ENCODE results near the gene PAQR8. TPM values are rescaled to one million over a fixed set of nuclear protein-coding genes. Genes with fewer than 3 reads are reported as not detected.

The PAQR8 gene
- total RNA-seq, 1 experiment from 2014 or later: 3.0 TPM

GRCh38 chr6:52400313-52401041 is 38.5 kb downstream of the PAQR8 start:
- no CpG with 5 or more reads among the region's 2 CpGs for WGBS (ENCODE audit: extremely low coverage, insufficient read length, low lambda C conversion rate)
- no peak for DNase-seq
- H2BK120ac ChIP-seq (ENCODE audit: low read depth, low read length, poor library complexity, severe bottlenecking): no peak overlapping the region

More at GRCh38 chr6:52400313-52401041, 38.5 kb downstream of the PAQR8 start:
- TF ChIP-seq CTCF (conservative IDR thresholded peaks at IDR 0.05): no peak
- peaks cover 22 to 23% of the 10 kb centered on the region in 2 experiments for H3K4me1 Mint-ChIP-seq
- Histone ChIP-seq H3K18ac (ENCODE audit: insufficient read length, low read depth, low read length) (no peak overlapping the region), H3K27me3 (ENCODE audit: insufficient read depth, low read length) (no peaks in the 10 kb centered on the region), H3K4ac (ENCODE audit: low read depth, low read length) (no peak overlapping the region), H3K9ac (ENCODE audit: extremely low read depth, insufficient read length, low read length) (no peak overlapping the region), H3K4me2 (ENCODE audit: insufficient read depth, insufficient read length, low read length) (no peak overlapping the region), H4K5ac (ENCODE audit: insufficient read length, low read depth, low read length) (no peak overlapping the region), H2AFZ (ENCODE audit: low read length) (no peak overlapping the region), H3K14ac (ENCODE audit: insufficient read depth, low read length) (no peak overlapping the region), H2BK15ac (ENCODE audit: low read depth, low read length) (no peak overlapping the region), H3K4me1 (ENCODE audit: insufficient read depth, low read length) (no peaks in the 10 kb centered on the region), H4K20me1 (ENCODE audit: control insufficient read depth, insufficient read depth, insufficient read length) (no peaks in the 10 kb centered on the region), H2BK5ac (ENCODE audit: insufficient read length, low read length) (no peak overlapping the region), H2AK5ac (ENCODE audit: insufficient read length, low read length) (no peak overlapping the region), H2BK12ac (ENCODE audit: insufficient read length, low read depth, low read length) (no peak overlapping the region), H3K27ac (ENCODE audit: insufficient read length, low read depth, low read length) (no peak overlapping the region), H3K79me1 (ENCODE audit: insufficient read depth, low read depth, low read length, poor library complexity, severe bottlenecking) (no peaks in the 10 kb centered on the region), H3K23me2 (ENCODE audit: insufficient read length, low read depth, low read length, poor library complexity, severe bottlenecking) (no peaks in the 10 kb centered on the region), H4K91ac (ENCODE audit: insufficient read length, low read depth, low read length) (no peak overlapping the region), H3K23ac (ENCODE audit: insufficient read length, low read depth, low read length) (no peak overlapping the region), H3K56ac (ENCODE audit: insufficient read length, low read depth, low read length) (no peak overlapping the region), H3K79me2 (ENCODE audit: insufficient read depth, low read length) (no peaks in the 10 kb centered on the region), H4K8ac (replicated peaks; ENCODE audit: insufficient read length, low read depth, low read length) (no peak overlapping the region), H2BK20ac (ENCODE audit: low read depth, low read length, poor library complexity, severe bottlenecking) (no peak overlapping the region), H3K9me3 (ENCODE audit: control insufficient read depth, low read depth, low read length) (no peaks in the 10 kb centered on the region), H3T11ph (ENCODE audit: low read length) (no peak overlapping the region)
- H3K4me3 Mint-ChIP-seq: no peak overlapping the region
- H3K27me3 Mint-ChIP-seq (ENCODE audit: low read depth): no peaks in the 10 kb centered on the region
- H3K36me3 Mint-ChIP-seq (ENCODE audit: insufficient read depth in 1 of 3, low read depth in 3 of 3): peaks cover 3 to 12% (median 6%) of the 10 kb centered on the region in 3 experiments; a peak in 4 of 7 replicates
- H3K27ac Mint-ChIP-seq: no peak overlapping the region
- no peaks in the 10 kb centered on the region; a peak in 1 of 5 replicates for H3K9me3 Mint-ChIP-seq

Measured in H9 (cell line).